Cardiac fibroblast (primary cell): ENCODE measurements around the gene PIN1.

Source experiments
- DNase-seq, 2 donors: peaks; one replicate each; pipeline versions ENCODE4 v3.0.0 to v3.0.0-alpha.2; 2010; ENCODE audit warnings: low read depth in 2 of 2
- H3K4me3 ChIP-seq, 2 donors: replicated peaks in 1 of 2; 1 replicate in 1 of 2; 2 replicates in 1 of 2; pipeline ENCODE4 v1.5.1; 2011; ENCODE audit warnings: low read depth in 2 of 2, low read length in 2 of 2, mild to moderate bottlenecking in 2 of 2, moderate library complexity in 1 of 2
- TF ChIP-seq, protein P1 (sequence below): IDR thresholded peaks from one replicate; pipeline ENCODE4 v1.5.1; 2011; ENCODE audit warnings: low read depth, mild to moderate bottlenecking, low read length, inconsistent platforms

PIN1 gene

GRCh38 chr19:9801976-9802375, 33.1 kb upstream of the PIN1 start:
- DNase-seq, result no peak
- H3K4me3 ChIP-seq, result no peak overlapping the region
- TF ChIP-seq, protein P1, sequence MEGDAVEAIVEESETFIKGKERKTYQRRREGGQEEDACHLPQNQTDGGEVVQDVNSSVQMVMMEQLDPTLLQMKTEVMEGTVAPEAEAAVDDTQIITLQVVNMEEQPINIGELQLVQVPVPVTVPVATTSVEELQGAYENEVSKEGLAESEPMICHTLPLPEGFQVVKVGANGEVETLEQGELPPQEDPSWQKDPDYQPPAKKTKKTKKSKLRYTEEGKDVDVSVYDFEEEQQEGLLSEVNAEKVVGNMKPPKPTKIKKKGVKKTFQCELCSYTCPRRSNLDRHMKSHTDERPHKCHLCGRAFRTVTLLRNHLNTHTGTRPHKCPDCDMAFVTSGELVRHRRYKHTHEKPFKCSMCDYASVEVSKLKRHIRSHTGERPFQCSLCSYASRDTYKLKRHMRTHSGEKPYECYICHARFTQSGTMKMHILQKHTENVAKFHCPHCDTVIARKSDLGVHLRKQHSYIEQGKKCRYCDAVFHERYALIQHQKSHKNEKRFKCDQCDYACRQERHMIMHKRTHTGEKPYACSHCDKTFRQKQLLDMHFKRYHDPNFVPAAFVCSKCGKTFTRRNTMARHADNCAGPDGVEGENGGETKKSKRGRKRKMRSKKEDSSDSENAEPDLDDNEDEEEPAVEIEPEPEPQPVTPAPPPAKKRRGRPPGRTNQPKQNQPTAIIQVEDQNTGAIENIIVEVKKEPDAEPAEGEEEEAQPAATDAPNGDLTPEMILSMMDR, result no peak

GRCh38 chr19:9806803-9807202, 28.3 kb upstream of the PIN1 start:
- DNase-seq, result no peak
- no peak overlapping the region for H3K4me3 ChIP-seq
- TF ChIP-seq, protein P1, result no peak

DNA sequence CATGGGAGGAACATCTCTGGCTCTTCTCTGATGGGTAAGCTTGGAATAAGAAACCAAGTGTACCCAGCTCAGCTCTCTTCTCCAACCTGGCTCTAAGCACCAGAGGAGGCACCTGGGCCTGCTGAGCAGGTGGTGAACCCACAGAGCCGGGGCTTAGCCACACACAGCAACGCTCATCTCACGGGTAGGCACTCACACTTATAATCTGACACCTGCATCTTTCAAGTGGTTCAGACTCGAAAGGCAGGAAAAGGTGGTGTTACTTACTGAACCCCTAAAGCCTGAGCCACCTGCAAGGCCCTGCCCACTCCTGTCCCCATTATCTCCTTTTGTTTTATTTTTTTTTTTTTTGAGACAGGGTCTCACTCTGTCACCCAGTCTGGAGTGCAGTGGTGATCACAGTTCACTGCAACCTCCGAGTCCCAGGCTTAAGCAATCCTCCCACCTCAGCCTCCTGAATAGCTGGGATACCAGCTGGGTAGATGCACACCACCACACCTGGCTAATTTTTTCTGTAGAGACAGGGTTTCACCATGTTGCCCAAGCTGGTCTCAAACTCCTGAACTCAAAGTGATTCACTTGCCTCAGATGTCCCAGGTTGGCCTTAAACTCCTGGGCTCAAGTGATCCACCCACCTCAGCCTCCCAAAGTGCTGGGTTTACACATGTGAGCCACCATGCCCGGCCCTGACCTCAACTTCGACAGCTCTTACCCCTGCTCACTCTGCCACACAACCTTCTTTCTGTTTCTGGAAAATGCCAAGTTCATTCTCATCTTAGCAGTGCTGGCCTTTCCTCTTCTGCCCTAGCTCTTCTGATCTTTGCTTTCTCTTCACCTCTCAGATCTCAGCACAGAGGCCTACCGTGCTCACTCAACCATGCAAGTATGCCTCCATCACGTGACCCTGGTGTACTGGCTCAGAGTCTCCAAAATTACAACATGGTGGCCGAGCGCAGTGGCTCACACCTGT, 26.0 kb upstream of the PIN1 start:
- TF ChIP-seq, protein P1, result no peak
- no peak for DNase-seq
- no peak overlapping the region for H3K4me3 ChIP-seq

DNA sequence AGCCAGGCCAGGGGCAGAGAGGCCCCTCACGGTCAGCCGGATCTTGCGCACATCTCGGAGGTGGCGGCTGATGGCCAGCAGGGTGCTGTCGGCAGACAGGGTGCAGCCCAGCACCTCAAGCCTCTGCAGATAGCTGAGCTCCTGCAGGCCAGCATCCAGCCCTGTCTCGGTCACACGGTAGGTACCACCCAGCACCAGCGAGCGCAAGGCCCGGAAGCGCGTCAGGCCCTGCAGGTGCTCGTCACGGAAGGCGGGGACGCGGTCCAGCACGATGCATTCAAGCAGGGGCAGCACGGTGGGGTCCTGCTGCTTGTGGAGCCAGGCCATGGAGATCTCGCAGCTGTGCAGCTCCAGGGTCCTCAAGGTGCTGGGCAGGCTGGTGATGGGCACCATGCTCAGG, 24.0 kb upstream of the PIN1 start:
- TF ChIP-seq, protein P1, result no peak
- no peak for DNase-seq
- no peak overlapping the region for H3K4me3 ChIP-seq

GRCh38 chr19:9818175-9818733, 16.9 kb upstream of the PIN1 start:
- peak overlapping the region; percentile 99 to 100 for H3K4me3 ChIP-seq
- TF ChIP-seq, protein P1, result no peak
- no peak for DNase-seq

- H3K4me3 ChIP-seq, result peak within 1 kb of the TSS; percentile 99 to 100
- TF ChIP-seq, protein P1, result no peak
- DNase-seq, result peak; percentile 100
Observed at GRCh38 chr19:9818734-9819595, 16.2 kb upstream of the PIN1 start, which contains the start of gene FBXL12. Gene FBXL12 (minus strand): TSS chr19:9819079. CDS start chr19:9818813, 266 bp downstream.
